ENCODE results near the gene TPSAB1.

Gene TPSAB1

GRCh38 chr16:1273816-1274215 lies 33.3 kb downstream of the TPSAB1 start:
- Histone ChIP-seq H3K36me3 (ENCODE audit: control insufficient read depth, insufficient read depth, low read length) (no peaks in the 10 kb centered on the region), H3K27ac (ENCODE audit: low read depth, low read length, severe bottlenecking) (no peak overlapping the region), H3K9me3 (ENCODE audit: control insufficient read depth, low read length) (no peaks in the 10 kb centered on the region), H3K4me3 (ENCODE audit: extremely low read depth, insufficient read depth, low read length, poor library complexity, severe bottlenecking) (no peak overlapping the region), H3K4me1 (ENCODE audit: control insufficient read depth, insufficient read depth, low read length, poor library complexity, severe bottlenecking) (no peaks in the 10 kb centered on the region)
- WGBS, 2 experiments (ENCODE audit: insufficient coverage in 2 of 2), result 91 to 94% methylated on average over 15 of the region's 15 CpGs

GRCh38 chr16:1274767-1275166 lies 34.3 kb downstream of the TPSAB1 start:
- no peaks in the 10 kb centered on the region for H3K36me3 ChIP-seq (ENCODE audit: control insufficient read depth, insufficient read depth, low read length)
- H3K4me3 ChIP-seq (ENCODE audit: extremely low read depth, insufficient read depth, low read length, poor library complexity, severe bottlenecking), result no peak overlapping the region
- no CpG with 5 or more reads among the region's 7 CpGs for WGBS, 2 experiments (ENCODE audit: insufficient coverage in 2 of 2)

GRCh38 chr16:1275791-1276579 lies 35.5 kb downstream of the TPSAB1 start:
- H3K9me3 ChIP-seq (ENCODE audit: control insufficient read depth, low read length), result no peaks in the 10 kb centered on the region
- no peaks in the 10 kb centered on the region for H3K4me1 ChIP-seq (ENCODE audit: control insufficient read depth, insufficient read depth, low read length, poor library complexity, severe bottlenecking)
- no peak overlapping the region for H3K27ac ChIP-seq (ENCODE audit: low read depth, low read length, severe bottlenecking)
- 91 to 92% methylated on average over 21 to 27 of the region's 30 CpGs for WGBS, 2 experiments (ENCODE audit: insufficient coverage in 2 of 2)
- H3K36me3 ChIP-seq (ENCODE audit: control insufficient read depth, insufficient read depth, low read length), result no peaks in the 10 kb centered on the region
- H3K4me3 ChIP-seq (ENCODE audit: extremely low read depth, insufficient read depth, low read length, poor library complexity, severe bottlenecking), result no peak overlapping the region

More at GRCh38 chr16:1274767-1275166, 34.3 kb downstream of the TPSAB1 start:
- Histone ChIP-seq H3K27ac (ENCODE audit: low read depth, low read length, severe bottlenecking) (no peak overlapping the region), H3K9me3 (ENCODE audit: control insufficient read depth, low read length) (no peaks in the 10 kb centered on the region), H3K4me1 (ENCODE audit: control insufficient read depth, insufficient read depth, low read length, poor library complexity, severe bottlenecking) (no peaks in the 10 kb centered on the region)

GRCh38 chr16:1276580-1276878 lies 36.0 kb downstream of the TPSAB1 start:
- WGBS, 2 experiments (ENCODE audit: insufficient coverage in 2 of 2), result 97 to 98% methylated on average over 6 to 8 of the region's 14 CpGs
- Histone ChIP-seq H3K27ac (ENCODE audit: low read depth, low read length, severe bottlenecking) (no peak overlapping the region), H3K4me1 (ENCODE audit: control insufficient read depth, insufficient read depth, low read length, poor library complexity, severe bottlenecking) (no peaks in the 10 kb centered on the region), H3K9me3 (ENCODE audit: control insufficient read depth, low read length) (no peaks in the 10 kb centered on the region), H3K36me3 (ENCODE audit: control insufficient read depth, insufficient read depth, low read length) (no peaks in the 10 kb centered on the region), H3K4me3 (ENCODE audit: extremely low read depth, insufficient read depth, low read length, poor library complexity, severe bottlenecking) (no peak overlapping the region)

GRCh38 chr16:1277151-1277598 lies 36.7 kb downstream of the TPSAB1 start:
- H3K27ac ChIP-seq (ENCODE audit: low read depth, low read length, severe bottlenecking), result no peak overlapping the region
- no peaks in the 10 kb centered on the region for H3K9me3 ChIP-seq (ENCODE audit: control insufficient read depth, low read length)
- WGBS, 2 experiments (ENCODE audit: insufficient coverage in 2 of 2), result 81 to 84% methylated on average over 13 to 19 of the region's 19 CpGs

GRCh38 chr16:1277617-1278282 lies 37.2 kb downstream of the TPSAB1 start:
- H3K4me1 ChIP-seq (ENCODE audit: control insufficient read depth, insufficient read depth, low read length, poor library complexity, severe bottlenecking), result no peaks in the 10 kb centered on the region
- no peak overlapping the region for H3K27ac ChIP-seq (ENCODE audit: low read depth, low read length, severe bottlenecking)
- WGBS, 2 experiments (ENCODE audit: insufficient coverage in 2 of 2), result 70 to 77% methylated on average over 12 to 21 of the region's 21 CpGs
- H3K4me3 ChIP-seq (ENCODE audit: extremely low read depth, insufficient read depth, low read length, poor library complexity, severe bottlenecking), result no peak overlapping the region
- H3K9me3 ChIP-seq (ENCODE audit: control insufficient read depth, low read length), result no peaks in the 10 kb centered on the region
- H3K36me3 ChIP-seq (ENCODE audit: control insufficient read depth, insufficient read depth, low read length), result no peaks in the 10 kb centered on the region

More at GRCh38 chr16:1277151-1277598, 36.7 kb downstream of the TPSAB1 start:
- Histone ChIP-seq H3K4me1 (ENCODE audit: control insufficient read depth, insufficient read depth, low read length, poor library complexity, severe bottlenecking) (no peaks in the 10 kb centered on the region), H3K36me3 (ENCODE audit: control insufficient read depth, insufficient read depth, low read length) (no peaks in the 10 kb centered on the region), H3K4me3 (ENCODE audit: extremely low read depth, insufficient read depth, low read length, poor library complexity, severe bottlenecking) (no peak overlapping the region)

GRCh38 chr16:1278477-1278876 lies 38.0 kb downstream of the TPSAB1 start:
- peaks cover 4% of the 10 kb centered on the region for H3K4me1 ChIP-seq (ENCODE audit: control insufficient read depth, insufficient read depth, low read length, poor library complexity, severe bottlenecking)
- H3K36me3 ChIP-seq (ENCODE audit: control insufficient read depth, insufficient read depth, low read length), result no peaks in the 10 kb centered on the region
- WGBS, 2 experiments (ENCODE audit: insufficient coverage in 2 of 2), result 25 to 35% methylated on average over 17 to 18 of the region's 18 CpGs
- no peaks in the 10 kb centered on the region for H3K9me3 ChIP-seq (ENCODE audit: control insufficient read depth, low read length)
- no peak overlapping the region for H3K27ac ChIP-seq (ENCODE audit: low read depth, low read length, severe bottlenecking)
- no peak overlapping the region for H3K4me3 ChIP-seq (ENCODE audit: extremely low read depth, insufficient read depth, low read length, poor library complexity, severe bottlenecking)

- H3K27ac ChIP-seq (ENCODE audit: low read depth, low read length, severe bottlenecking), result no peak overlapping the region
- no peaks in the 10 kb centered on the region for H3K9me3 ChIP-seq (ENCODE audit: control insufficient read depth, low read length)
- no peaks in the 10 kb centered on the region for H3K36me3 ChIP-seq (ENCODE audit: control insufficient read depth, insufficient read depth, low read length)
- peaks cover 7% of the 10 kb centered on the region for H3K4me1 ChIP-seq (ENCODE audit: control insufficient read depth, insufficient read depth, low read length, poor library complexity, severe bottlenecking)
- H3K4me3 ChIP-seq (ENCODE audit: extremely low read depth, insufficient read depth, low read length, poor library complexity, severe bottlenecking), result no peak overlapping the region
- 86 to 88% methylated on average over 26 to 30 of the region's 30 CpGs for WGBS, 2 experiments (ENCODE audit: insufficient coverage in 2 of 2)
These were observed 38.8 kb downstream of the TPSAB1 start for GRCh38 chr16:1279081-1279944.

- 94 to 95% methylated on average over 19 to 29 of the region's 29 CpGs for WGBS, 2 experiments (ENCODE audit: insufficient coverage in 2 of 2)
- no peaks in the 10 kb centered on the region for H3K36me3 ChIP-seq (ENCODE audit: control insufficient read depth, insufficient read depth, low read length)
- peaks cover 8% of the 10 kb centered on the region for H3K4me1 ChIP-seq (ENCODE audit: control insufficient read depth, insufficient read depth, low read length, poor library complexity, severe bottlenecking)
- no peak overlapping the region for H3K4me3 ChIP-seq (ENCODE audit: extremely low read depth, insufficient read depth, low read length, poor library complexity, severe bottlenecking)
- H3K9me3 ChIP-seq (ENCODE audit: control insufficient read depth, low read length), result no peaks in the 10 kb centered on the region
- H3K27ac ChIP-seq (ENCODE audit: low read depth, low read length, severe bottlenecking), result no peak overlapping the region
These were observed 39.6 kb downstream of the TPSAB1 start for GRCh38 chr16:1279945-1280589.

GRCh38 chr16:1280783-1281182 lies 40.3 kb downstream of the TPSAB1 start:
- Histone ChIP-seq H3K4me3 (ENCODE audit: extremely low read depth, insufficient read depth, low read length, poor library complexity, severe bottlenecking) (no peak overlapping the region), H3K36me3 (ENCODE audit: control insufficient read depth, insufficient read depth, low read length) (no peaks in the 10 kb centered on the region), H3K27ac (ENCODE audit: low read depth, low read length, severe bottlenecking) (no peak overlapping the region), H3K9me3 (ENCODE audit: control insufficient read depth, low read length) (no peaks in the 10 kb centered on the region), H3K4me1 (ENCODE audit: control insufficient read depth, insufficient read depth, low read length, poor library complexity, severe bottlenecking) (peaks cover 8% of the 10 kb centered on the region)
- WGBS, 2 experiments (ENCODE audit: insufficient coverage in 2 of 2), result 92 to 93% methylated on average over 5 to 8 of the region's 8 CpGs
